ENCODE results near the gene SPDYA. TPM values are rescaled to one million over a fixed set of nuclear protein-coding genes. Genes with fewer than 3 reads are reported as not detected.

The SPDYA gene
- total and polyA plus RNA-seq, 2 of the 4 experiments (the other 2 are of a cell fraction) = not detected

GRCh38 chr2:28768422-28768821 is 42.2 kb upstream of the SPDYA start:
- ATAC-seq (ENCODE audit: low read depth) = no peak
- no peak overlapping the region for H2BK5ac ChIP-seq (ENCODE audit: low read depth, low read length, poor library complexity, severe bottlenecking)
- dilution Hi-C loops (cut with HindIII; ENCODE audit: low sequenced_read_pairs, unreplicated experiment) = no loop called here

More at GRCh38 chr2:28768422-28768821, 42.2 kb upstream of the SPDYA start:
- no peak overlapping the region for H3K18ac ChIP-seq (ENCODE audit: low read depth, low read length)
- H4K91ac ChIP-seq (ENCODE audit: insufficient read depth, low read depth, low read length) = no peak overlapping the region
- peaks cover 5% of the 10 kb centered on the region; the same call in 1 of the 2 replicates for H3K9me1 ChIP-seq (ENCODE audit: insufficient read depth, low read length)
- H4K8ac ChIP-seq (ENCODE audit: low read depth in 2 of 2, low read length in 2 of 2) = no peak overlapping the region
- H2AK9ac ChIP-seq (replicated peaks; ENCODE audit: low read depth, low read length, poor library complexity) = no peak overlapping the region
- H2BK20ac ChIP-seq (ENCODE audit: low read depth, low read length) = no peak overlapping the region
- peaks cover 0 to 68% of the 10 kb centered on the region in 2 experiments; a peak in 3 of 4 replicates for H3K79me1 ChIP-seq (ENCODE audit: low read depth in 1 of 2, low read length in 2 of 2)
- H3K36me3 ChIP-seq (ENCODE audit: control insufficient read depth, insufficient read depth, low read length) = no peaks in the 10 kb centered on the region
- no peak overlapping the region for H3K56ac ChIP-seq (ENCODE audit: extremely low read depth, insufficient read depth, low read length)
- TF ChIP-seq FOS (IDR thresholded peaks at IDR 0.05; ENCODE audit: low read depth, low read length) (no peak), CTCF (conservative IDR thresholded peaks at IDR 0.05; ENCODE audit: low read depth, low read length) (no peak), MXI1 (IDR thresholded peaks at IDR 0.05; ENCODE audit: borderline replicate concordance, low read depth, low read length) (no peak), SMC3 (IDR thresholded peaks at IDR 0.05; ENCODE audit: low read depth, low read length) (no peak)
- peaks cover 2% of the 10 kb centered on the region; the same call in 1 of the 2 replicates for H3K4me1 ChIP-seq (ENCODE audit: control insufficient read depth, insufficient read depth, low read length)
- H2BK15ac ChIP-seq (ENCODE audit: low read depth, low read length) = no peak overlapping the region
- H2AK5ac ChIP-seq (ENCODE audit: low read depth, low read length) = no peak overlapping the region
- no peak overlapping the region for H3K27ac ChIP-seq (ENCODE audit: insufficient read depth, low read length)
- in situ Hi-C loops (cut with MboI; ENCODE audit: low sequenced_read_pairs) (no loop called here), intact Hi-C loops (cut with micrococcal nuclease) (no loop called here)
- H4K20me1 ChIP-seq (ENCODE audit: insufficient read depth, low read length) = peaks cover 97% of the 10 kb centered on the region
- no peak overlapping the region for H3K4me2 ChIP-seq (ENCODE audit: low read depth, low read length)
- ChIA-PET POLR2A (ENCODE audit: unreplicated experiment) (no interaction called here), CTCF (no interaction called here)
- H3K9ac ChIP-seq (ENCODE audit: low read depth, low read length) = no peak overlapping the region
- H3K4ac ChIP-seq (ENCODE audit: low read depth, low read length) = no peak overlapping the region
- no peaks in the 10 kb centered on the region for H3K9me3 ChIP-seq (ENCODE audit: control insufficient read depth, insufficient read depth, low read length)
- H2BK120ac ChIP-seq (ENCODE audit: low read depth, low read length) = no peak overlapping the region
- H3K23ac ChIP-seq (ENCODE audit: low read depth, low read length) = no peak overlapping the region; the same call in 1 of the 2 replicates
- no peak overlapping the region for H4K5ac ChIP-seq (ENCODE audit: low read depth, low read length)
- H3K14ac ChIP-seq (replicated peaks; ENCODE audit: low read depth, low read length) = no peak overlapping the region
- H2AFZ ChIP-seq (replicated peaks; ENCODE audit: low read length, poor library complexity) = no peak overlapping the region
- H3K27me3 ChIP-seq (ENCODE audit: control insufficient read depth, insufficient read depth, low read length) = no peaks in the 10 kb centered on the region
- BruUV-seq (replicated peaks) = no TSS peak
- H3K4me3 ChIP-seq (ENCODE audit: insufficient read depth, low read depth, low read length) = no peak overlapping the region
- no peak for DNase-seq
